HEK293 (cell line): ENCODE results near the gene PRDM11.

Source experiments
- KLF1 ChIP-seq: fragments of 450-650 bp; formaldehyde crosslinking; IDR thresholded peaks from 2 replicates; pipeline ENCODE4 v1.5.1; 2016; ENCODE audit warnings: missing biosample characterization, missing genetic modification characterization
- MZF1 ChIP-seq: fragments of 450-650 bp; formaldehyde crosslinking; IDR thresholded peaks from 2 replicates; pipeline ENCODE4 v1.5.1; 2017; ENCODE audit warnings: missing biosample characterization, missing genetic modification characterization, borderline replicate concordance
- OVOL3 ChIP-seq: fragments of 450-650 bp; formaldehyde crosslinking; IDR thresholded peaks from 2 replicates; pipeline ENCODE4 v1.5.1; 2016; ENCODE audit warnings: missing biosample characterization, missing genetic modification characterization
- SALL2 ChIP-seq: fragments of 450-650 bp; formaldehyde crosslinking; IDR thresholded peaks from 2 replicates; pipeline ENCODE4 v1.5.0; 2017; ENCODE audit warnings: missing biosample characterization, mild to moderate bottlenecking, missing genetic modification characterization, borderline replicate concordance
- ZNF138 ChIP-seq: fragments of 450-650 bp; formaldehyde crosslinking; IDR thresholded peaks from 2 replicates; pipeline ENCODE4 v1.5.1; 2016; ENCODE audit warnings: missing biosample characterization, missing genetic modification characterization, borderline replicate concordance
- ZNF16 ChIP-seq: fragments of 450-650 bp; formaldehyde crosslinking; IDR thresholded peaks from 2 replicates; pipeline ENCODE4 v1.5.1; 2016; ENCODE audit warnings: low read depth, missing biosample characterization, missing genetic modification characterization
- ZNF324 ChIP-seq: fragments of 450-650 bp; formaldehyde crosslinking; IDR thresholded peaks from 2 replicates; pipeline ENCODE4 v1.5.1; 2016; ENCODE audit warnings: missing biosample characterization, missing genetic modification characterization
- ZNF423 ChIP-seq: fragments of 450-650 bp; formaldehyde crosslinking; IDR thresholded peaks from 2 replicates; pipeline ENCODE4 v1.5.1; 2016; ENCODE audit warnings: missing biosample characterization, missing genetic modification characterization
- TF ChIP-seq, protein P1 (sequence below): fragments of 450-650 bp; formaldehyde crosslinking; IDR thresholded peaks from 2 replicates; pipeline ENCODE4 v1.5.1; 2016; ENCODE audit warnings: missing biosample characterization, missing genetic modification characterization
- TF ChIP-seq, protein P2 (sequence below): fragments of 450-650 bp; formaldehyde crosslinking; IDR thresholded peaks from 2 replicates; pipeline ENCODE4 v1.5.1; 2016; ENCODE audit warnings: missing biosample characterization, missing genetic modification characterization
- TF ChIP-seq, protein P3 (sequence below): fragments of 450-650 bp; formaldehyde crosslinking; IDR thresholded peaks from 2 replicates; pipeline ENCODE4 v1.5.1; 2016; ENCODE audit warnings: missing biosample characterization, missing genetic modification characterization
- TF ChIP-seq, protein P4 (sequence below): fragments of 450-650 bp; formaldehyde crosslinking; IDR thresholded peaks from 2 replicates; pipeline ENCODE4 v1.5.1; 2016; ENCODE audit warnings: missing biosample characterization, missing genetic modification characterization

DNA sequence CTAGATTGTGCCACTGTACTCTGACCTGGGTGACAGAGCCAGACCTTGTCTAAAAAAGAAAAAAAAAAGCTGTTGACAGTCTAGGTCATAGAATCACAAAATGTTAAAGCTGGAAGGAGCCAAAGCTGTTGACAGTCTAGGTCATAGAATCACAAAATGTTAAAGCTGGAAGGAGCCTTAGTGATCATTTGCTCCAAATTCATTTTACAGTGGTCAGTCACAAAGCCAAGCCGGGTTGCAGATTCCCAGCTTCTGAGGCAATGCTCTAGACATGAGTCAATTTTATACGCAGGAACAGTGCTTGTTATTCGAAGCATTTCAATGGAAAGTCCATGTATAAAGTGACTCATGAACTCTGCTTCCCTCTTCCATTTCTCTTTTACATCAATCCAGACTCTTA is 92.3 kb downstream of the PRDM11 start:
- TF ChIP-seq, protein P1, sequence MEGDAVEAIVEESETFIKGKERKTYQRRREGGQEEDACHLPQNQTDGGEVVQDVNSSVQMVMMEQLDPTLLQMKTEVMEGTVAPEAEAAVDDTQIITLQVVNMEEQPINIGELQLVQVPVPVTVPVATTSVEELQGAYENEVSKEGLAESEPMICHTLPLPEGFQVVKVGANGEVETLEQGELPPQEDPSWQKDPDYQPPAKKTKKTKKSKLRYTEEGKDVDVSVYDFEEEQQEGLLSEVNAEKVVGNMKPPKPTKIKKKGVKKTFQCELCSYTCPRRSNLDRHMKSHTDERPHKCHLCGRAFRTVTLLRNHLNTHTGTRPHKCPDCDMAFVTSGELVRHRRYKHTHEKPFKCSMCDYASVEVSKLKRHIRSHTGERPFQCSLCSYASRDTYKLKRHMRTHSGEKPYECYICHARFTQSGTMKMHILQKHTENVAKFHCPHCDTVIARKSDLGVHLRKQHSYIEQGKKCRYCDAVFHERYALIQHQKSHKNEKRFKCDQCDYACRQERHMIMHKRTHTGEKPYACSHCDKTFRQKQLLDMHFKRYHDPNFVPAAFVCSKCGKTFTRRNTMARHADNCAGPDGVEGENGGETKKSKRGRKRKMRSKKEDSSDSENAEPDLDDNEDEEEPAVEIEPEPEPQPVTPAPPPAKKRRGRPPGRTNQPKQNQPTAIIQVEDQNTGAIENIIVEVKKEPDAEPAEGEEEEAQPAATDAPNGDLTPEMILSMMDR (tag by site-specific recombination): no peak
- no peak for TF ChIP-seq KLF1 (tag by site-specific recombination)
- TF ChIP-seq ZNF423 (tag by site-specific recombination): no peak
- TF ChIP-seq MZF1 (tag by site-specific recombination): no peak
- TF ChIP-seq ZNF324 (tag by site-specific recombination): no peak
- no peak for TF ChIP-seq SALL2
- TF ChIP-seq OVOL3 (tag by site-specific recombination): no peak
- TF ChIP-seq, protein P2, sequence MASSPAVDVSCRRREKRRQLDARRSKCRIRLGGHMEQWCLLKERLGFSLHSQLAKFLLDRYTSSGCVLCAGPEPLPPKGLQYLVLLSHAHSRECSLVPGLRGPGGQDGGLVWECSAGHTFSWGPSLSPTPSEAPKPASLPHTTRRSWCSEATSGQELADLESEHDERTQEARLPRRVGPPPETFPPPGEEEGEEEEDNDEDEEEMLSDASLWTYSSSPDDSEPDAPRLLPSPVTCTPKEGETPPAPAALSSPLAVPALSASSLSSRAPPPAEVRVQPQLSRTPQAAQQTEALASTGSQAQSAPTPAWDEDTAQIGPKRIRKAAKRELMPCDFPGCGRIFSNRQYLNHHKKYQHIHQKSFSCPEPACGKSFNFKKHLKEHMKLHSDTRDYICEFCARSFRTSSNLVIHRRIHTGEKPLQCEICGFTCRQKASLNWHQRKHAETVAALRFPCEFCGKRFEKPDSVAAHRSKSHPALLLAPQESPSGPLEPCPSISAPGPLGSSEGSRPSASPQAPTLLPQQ (tag by site-specific recombination): no peak
- TF ChIP-seq, protein P3, sequence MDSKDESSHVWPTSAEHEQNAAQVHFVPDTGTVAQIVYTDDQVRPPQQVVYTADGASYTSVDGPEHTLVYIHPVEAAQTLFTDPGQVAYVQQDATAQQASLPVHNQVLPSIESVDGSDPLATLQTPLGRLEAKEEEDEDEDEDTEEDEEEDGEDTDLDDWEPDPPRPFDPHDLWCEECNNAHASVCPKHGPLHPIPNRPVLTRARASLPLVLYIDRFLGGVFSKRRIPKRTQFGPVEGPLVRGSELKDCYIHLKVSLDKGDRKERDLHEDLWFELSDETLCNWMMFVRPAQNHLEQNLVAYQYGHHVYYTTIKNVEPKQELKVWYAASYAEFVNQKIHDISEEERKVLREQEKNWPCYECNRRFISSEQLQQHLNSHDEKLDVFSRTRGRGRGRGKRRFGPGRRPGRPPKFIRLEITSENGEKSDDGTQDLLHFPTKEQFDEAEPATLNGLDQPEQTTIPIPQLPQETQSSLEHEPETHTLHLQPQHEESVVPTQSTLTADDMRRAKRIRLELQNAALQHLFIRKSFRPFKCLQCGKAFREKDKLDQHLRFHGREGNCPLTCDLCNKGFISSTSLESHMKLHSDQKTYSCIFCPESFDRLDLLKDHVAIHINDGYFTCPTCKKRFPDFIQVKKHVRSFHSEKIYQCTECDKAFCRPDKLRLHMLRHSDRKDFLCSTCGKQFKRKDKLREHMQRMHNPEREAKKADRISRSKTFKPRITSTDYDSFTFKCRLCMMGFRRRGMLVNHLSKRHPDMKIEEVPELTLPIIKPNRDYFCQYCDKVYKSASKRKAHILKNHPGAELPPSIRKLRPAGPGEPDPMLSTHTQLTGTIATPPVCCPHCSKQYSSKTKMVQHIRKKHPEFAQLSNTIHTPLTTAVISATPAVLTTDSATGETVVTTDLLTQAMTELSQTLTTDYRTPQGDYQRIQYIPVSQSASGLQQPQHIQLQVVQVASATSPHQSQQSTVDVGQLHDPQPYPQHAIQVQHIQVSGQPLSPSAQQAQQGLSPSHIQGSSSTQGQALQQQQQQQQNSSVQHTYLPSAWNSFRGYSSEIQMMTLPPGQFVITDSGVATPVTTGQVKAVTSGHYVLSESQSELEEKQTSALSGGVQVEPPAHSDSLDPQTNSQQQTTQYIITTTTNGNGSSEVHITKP: no peak
- TF ChIP-seq ZNF16: no peak
- no peak for TF ChIP-seq ZNF138
- TF ChIP-seq, protein P4, sequence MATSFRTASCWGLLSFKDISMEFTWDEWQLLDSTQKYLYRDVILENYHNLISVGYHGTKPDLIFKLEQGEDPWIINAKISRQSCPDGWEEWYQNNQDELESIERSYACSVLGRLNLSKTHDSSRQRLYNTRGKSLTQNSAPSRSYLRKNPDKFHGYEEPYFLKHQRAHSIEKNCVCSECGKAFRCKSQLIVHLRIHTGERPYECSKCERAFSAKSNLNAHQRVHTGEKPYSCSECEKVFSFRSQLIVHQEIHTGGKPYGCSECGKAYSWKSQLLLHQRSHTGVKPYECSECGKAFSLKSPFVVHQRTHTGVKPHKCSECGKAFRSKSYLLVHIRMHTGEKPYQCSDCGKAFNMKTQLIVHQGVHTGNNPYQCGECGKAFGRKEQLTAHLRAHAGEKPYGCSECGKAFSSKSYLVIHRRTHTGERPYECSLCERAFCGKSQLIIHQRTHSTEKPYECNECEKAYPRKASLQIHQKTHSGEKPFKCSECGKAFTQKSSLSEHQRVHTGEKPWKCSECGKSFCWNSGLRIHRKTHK (tag by site-specific recombination): no peak
